ENCODE measurements around the gene SLC9A3.

- TF ChIP-seq SP1 (IDR thresholded peaks at IDR 0.05) (no peak), FOXK2 (IDR thresholded peaks at IDR 0.05) (no peak), L3MBTL2 (conservative IDR thresholded peaks at IDR 0.05) (no peak), SUZ12 (IDR thresholded peaks at IDR 0.05) (no peak), FOXA1 (IDR thresholded peaks at IDR 0.05) (no peak), TARDBP (IDR thresholded peaks at IDR 0.05) (no peak), ELF4 (IDR thresholded peaks at IDR 0.05) (no peak), HDGF (IDR thresholded peaks at IDR 0.05; ENCODE audit: borderline replicate concordance) (no peak), BHLHE40 (IDR thresholded peaks at IDR 0.05; ENCODE audit: borderline replicate concordance) (no peak)
Measured at GRCh38 chr5:477247-477646, 47.0 kb downstream of the SLC9A3 start.
